Dermis microvascular lymphatic vessel endothelial cell (primary cell): Measurements from ENCODE around the gene ZNF69. TPM values are rescaled to one million over a fixed set of nuclear protein-coding genes. Genes with fewer than 3 reads are reported as not detected.
"Not testable (repeated sequence)": the region's sequence is repeated elsewhere in the genome, so short reads cannot be mapped to it uniquely, and the experiment has no call there.

Experiments
- DNase-seq, 2 donors: peaks; one replicate each; pipeline versions ENCODE4 v3.0.0 to v3.0.0-alpha.2; 2010; ENCODE audit warnings: low read depth in 2 of 2
- total RNA-seq: library from RNA; depleted of rRNA; stranded (reverse); fragments of >200 nt; gene quantifications from 2 replicates; pipeline ENCODE4 v1.2.1, GENCODE V29; 2014

The ZNF69 gene
- total RNA-seq, 1 donor from 2014 or later, result 5.0 TPM

- no peak for DNase-seq
Observed at GRCh38 chr19:11894851-11895250, 7.3 kb downstream of the ZNF69 start.

- DNase-seq, result no peak
Observed at GRCh38 chr19:11902228-11902627, 14.6 kb downstream of the ZNF69 start.

- DNase-seq, result no peak
Observed at GRCh38 chr19:11905928-11906327, 18.3 kb downstream of the ZNF69 start.

GRCh38 chr19:11911937-11912336, 24.4 kb downstream of the ZNF69 start:
- not testable (repeated sequence) for DNase-seq

GRCh38 chr19:11914417-11915051, 27.0 kb downstream of the ZNF69 start:
- not testable (repeated sequence) for DNase-seq

- DNase-seq, result no peak
Observed at GRCh38 chr19:11921852-11922495, 34.4 kb downstream of the ZNF69 start.

GRCh38 chr19:11924886-11925650, 37.5 kb downstream of the ZNF69 start, which contains the start of gene ZNF700:
TSS of gene ZNF700 (plus strand) at chr19:11925107. CDS start at chr19:11925211, 104 bp downstream.
- peak; percentile 67 to 92 for DNase-seq

- DNase-seq, result not testable (repeated sequence)
Observed at GRCh38 chr19:11925651-11926187, 38.1 kb downstream of the ZNF69 start.

GRCh38 chr19:11927227-11927626, 39.6 kb downstream of the ZNF69 start:
- DNase-seq, result no peak

GRCh38 chr19:11931051-11931450, 43.5 kb downstream of the ZNF69 start:
- DNase-seq, result no peak

- DNase-seq, result no peak
Observed at GRCh38 chr19:11931513-11931912, 43.9 kb downstream of the ZNF69 start.

GRCh38 chr19:11935829-11936228, 48.2 kb downstream of the ZNF69 start:
- DNase-seq, result not testable (repeated sequence)

- DNase-seq, result not testable (repeated sequence)
Observed at GRCh38 chr19:11938383-11938782, 50.8 kb downstream of the ZNF69 start.

GRCh38 chr19:11941361-11941887, 53.8 kb downstream of the ZNF69 start:
- DNase-seq, result not testable (repeated sequence)

- DNase-seq, result no peak
Observed at GRCh38 chr19:11942008-11942842, 54.6 kb downstream of the ZNF69 start.

- DNase-seq, result peak in 1 of 2 donors; percentile 9
Observed at GRCh38 chr19:11942843-11943108, 55.2 kb downstream of the ZNF69 start.

GRCh38 chr19:11944656-11945055, 57.1 kb downstream of the ZNF69 start:
- DNase-seq, result no peak

- no peak for DNase-seq
Observed at GRCh38 chr19:11948646-11949045, 61.1 kb downstream of the ZNF69 start.

- no peak for DNase-seq
Observed at GRCh38 chr19:11949201-11949600, 61.6 kb downstream of the ZNF69 start.

GRCh38 chr19:11949614-11950080, 62.1 kb downstream of the ZNF69 start:
- not testable (repeated sequence) for DNase-seq

- no peak for DNase-seq
Observed at GRCh38 chr19:11950312-11950711, 62.7 kb downstream of the ZNF69 start.
